ENCODE results near the gene SMIM41.
A peak's percentile ranks its signal among the peaks of the same experiment; 100 is the strongest.
"Not testable (repeated sequence)": the region's sequence is repeated elsewhere in the genome, so short reads cannot be mapped to it uniquely, and the experiment has no call there.

SMIM41 gene

GRCh38 chr12:52085682-52086180 lies 6.2 kb downstream of the SMIM41 start:
- no peak for DNase-seq

DNA sequence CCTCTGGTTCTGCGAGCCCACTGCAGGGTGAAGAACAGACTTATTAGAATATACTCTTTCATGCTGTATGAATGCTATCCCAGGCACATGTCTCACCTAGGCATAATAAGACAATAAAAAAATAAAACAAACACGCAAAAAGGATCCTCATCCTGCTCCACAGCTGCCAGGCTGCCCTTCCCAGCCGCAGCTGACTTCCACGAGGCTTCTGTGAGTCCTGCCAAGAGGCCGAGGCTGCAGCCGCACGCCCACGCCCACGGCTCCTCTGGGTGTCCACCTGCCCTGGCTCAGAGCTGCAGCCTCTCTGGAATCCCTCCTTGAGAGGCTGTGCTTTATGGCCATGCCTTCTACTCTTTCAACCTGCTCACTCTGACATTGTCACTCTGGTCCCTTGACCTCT lies 6.9 kb downstream of the SMIM41 start:
- DNase-seq: no peak

DNA sequence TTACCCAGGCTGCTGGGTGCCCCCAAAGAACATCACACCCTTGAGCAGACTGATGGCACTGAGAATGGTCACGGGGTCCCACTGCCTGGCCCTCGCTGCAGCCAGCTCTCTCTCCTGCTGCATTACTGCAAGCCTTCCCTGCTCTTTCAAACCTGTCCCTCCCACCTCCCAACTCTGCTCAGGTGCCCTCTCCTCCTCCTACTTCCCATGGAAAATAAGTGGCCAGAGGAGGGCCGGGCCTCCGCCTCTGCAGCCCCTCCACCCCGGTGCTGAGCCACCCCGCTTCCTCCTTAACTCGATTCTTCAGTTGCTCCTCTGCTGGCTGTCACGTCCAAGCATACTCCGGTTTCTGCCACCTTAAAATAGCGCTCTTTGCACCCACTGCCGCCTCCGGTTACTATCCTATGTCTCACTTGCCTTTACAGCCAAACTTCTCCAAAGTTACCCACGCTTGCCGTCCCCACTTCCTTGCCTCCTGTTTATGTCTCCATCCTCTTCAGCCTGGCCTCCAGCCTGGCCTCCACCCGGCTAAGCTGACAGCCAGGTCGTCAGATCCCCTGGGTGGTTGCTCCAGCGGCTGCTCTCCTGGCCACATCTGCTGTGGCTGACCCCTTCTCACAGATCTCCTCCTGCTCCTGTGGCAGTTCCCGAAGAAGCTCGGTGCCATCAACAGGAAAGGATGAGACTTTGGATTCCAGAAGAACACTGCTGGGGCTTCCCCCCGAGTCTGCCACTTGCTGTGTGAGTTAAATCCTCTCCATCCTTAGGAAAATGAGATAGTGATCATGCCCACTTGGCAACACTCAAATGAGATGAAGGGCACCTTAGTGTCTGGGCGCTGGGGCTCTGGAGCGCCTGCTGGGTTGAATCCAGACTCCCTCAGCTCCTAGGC lies 7.7 kb downstream of the SMIM41 start:
- no peak for DNase-seq

DNA sequence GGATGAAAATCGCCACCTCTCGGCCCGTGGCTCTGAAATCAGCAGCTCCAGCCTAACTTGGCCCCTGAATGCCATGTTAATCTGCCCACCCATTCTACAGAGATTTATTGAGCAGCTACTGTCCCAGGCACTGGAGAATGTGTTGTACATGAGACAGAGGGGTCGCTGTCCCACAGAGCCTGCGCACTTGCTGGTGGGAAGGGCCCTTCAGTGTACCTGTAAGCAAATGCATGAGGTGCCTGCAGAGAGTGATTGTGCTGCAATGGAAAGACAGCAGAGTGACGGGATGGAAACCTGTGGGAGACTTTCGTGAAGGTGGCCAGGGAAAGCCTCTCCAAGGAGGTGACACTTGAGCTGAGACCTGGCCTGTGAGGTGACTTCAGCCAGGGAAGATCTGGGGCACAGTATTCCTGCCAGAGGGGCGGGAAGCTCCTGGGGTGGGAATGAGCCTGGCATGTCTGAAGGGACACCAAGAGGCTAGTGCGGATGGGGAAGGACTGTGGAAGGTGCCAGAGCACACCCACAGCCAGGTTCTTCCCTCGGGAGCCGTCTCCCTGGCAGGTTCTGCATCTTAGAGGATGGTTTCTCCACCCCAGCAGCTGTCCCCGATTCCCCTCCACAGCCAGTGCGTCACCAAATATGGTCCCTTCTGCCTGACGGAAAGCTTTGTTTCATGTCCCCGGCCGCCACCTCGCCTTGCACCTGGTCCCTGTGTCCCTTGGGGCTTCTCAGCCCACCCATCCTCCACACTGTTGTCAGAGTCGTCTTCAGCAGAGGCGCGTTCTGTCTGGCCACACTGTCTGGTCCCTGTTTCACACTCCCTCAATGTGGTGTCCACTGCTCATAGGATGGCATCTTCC lies 8.7 kb downstream of the SMIM41 start:
- DNase-seq: peak; percentile 90

DNA sequence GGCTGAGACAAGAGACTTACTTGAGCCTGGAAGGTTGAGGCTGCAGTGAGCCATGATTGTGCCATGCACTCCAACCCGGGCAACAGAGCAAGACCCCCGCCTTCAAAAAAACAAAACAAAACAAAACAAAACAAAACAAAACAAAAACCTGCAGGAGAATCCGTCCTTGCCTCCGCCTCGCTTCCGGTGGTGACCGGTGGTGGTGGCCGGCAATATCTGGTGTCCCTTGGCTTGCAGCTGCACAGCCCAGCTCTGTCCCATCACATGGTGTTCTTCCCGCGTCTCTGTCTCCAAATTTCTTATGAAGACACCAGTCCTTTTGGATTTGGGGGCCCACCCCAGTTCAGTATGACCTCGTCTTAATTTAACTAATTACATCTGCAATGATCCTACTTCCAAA lies 10.0 kb downstream of the SMIM41 start:
- DNase-seq: no peak

- DNase-seq: no peak
Measured at GRCh38 chr12:52090291-52090690, 10.8 kb downstream of the SMIM41 start.

DNA sequence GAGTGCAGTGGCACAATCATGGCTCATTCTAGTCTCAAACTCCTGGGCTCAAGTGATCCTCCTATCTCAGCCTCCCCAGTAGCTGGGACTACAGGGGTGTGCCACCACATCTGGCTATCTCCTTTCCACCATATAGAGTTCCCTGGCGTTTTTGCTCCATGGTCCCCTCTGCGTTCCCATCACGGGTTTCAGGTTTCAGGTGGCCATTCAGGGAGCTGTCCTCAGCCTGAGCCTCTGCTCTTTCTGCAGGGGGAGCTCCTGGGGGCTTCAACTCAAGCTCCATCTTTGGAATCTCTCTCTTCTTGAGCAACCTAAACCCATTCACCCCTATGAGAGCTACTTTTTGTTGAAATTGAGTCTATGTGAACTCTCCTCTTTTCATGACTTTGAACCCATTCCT lies 11.6 kb downstream of the SMIM41 start:
- no peak for DNase-seq

GRCh38 chr12:52091869-52092268 lies 12.4 kb downstream of the SMIM41 start:
- no peak for DNase-seq

DNA sequence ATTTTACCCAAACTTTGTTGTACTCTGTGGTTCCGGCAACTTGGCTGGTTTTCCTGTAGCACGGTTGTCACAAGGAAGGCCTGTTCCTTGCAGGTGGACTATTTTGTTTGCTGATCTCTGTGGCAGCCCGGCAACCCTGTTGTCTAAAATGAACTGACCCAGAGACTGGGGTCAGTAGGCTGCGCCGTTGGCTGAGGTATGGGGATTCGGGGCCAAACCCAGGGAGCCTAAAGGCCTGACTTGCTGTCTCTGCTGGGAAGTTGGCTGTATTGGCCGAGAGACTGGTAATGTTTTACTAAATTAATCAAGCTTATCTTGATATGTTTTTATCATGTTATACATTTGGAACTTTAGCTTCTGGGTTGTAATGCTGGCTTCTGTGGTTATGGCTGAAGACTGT lies 13.8 kb downstream of the SMIM41 start:
- no peak for DNase-seq

DNA sequence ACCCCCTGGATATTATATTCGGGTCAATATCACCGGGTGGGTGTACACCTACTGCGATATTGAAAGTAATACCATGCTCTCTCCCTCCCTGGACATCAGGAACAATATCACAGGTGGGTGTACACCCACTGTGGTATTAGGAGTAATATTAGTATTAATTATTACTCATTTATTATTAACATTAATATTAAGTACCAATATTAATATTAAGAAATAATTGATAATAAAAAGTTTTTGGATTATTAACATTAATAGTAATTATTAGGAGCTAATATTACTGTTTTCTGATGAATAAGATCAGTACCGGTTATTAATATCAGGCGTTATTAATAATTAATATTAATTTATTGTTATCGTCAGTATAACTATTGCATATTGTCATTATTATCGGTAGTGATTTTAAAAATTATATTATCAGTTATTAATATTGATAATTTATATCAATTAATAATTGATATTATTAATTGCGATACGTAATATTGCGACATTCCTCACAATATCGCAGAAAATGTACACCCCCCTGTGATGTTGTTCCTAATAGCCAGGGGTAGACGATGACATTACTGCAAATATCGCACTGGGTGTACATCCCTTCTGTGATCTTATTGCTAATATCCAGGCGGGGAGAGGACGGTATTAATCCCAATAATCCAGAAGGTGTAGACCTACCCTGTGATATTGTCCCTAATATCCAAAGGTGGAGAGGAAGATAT lies 17.0 kb downstream of the SMIM41 start:
- no peak for DNase-seq

DNA sequence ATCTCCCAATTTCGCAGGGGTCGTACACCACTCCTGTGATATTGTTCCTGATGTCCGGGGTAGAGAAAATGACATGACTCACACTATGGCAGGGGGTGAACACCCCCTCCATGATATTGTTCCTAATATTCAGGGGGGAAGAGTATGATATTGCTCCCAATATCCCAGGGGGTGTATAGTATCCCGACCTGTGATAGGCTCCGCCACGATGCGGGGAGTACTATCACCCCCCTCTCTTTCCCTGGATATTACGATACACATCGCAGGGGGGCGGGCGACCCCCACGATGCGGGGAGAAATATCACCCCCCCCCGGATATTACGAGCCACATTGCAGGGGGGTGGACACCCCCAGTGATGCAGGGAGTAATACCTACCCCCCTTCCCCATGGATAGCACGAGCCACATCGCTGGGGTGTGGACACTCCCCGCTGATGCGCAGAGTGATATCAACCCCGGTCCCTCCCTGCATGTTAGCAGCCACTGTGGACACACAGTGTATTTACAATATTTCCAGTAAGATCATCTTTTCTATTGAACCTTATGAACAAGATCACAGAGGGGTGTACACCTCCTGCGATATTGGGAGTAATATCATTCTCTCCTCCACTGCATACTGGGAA lies 17.7 kb downstream of the SMIM41 start:
- DNase-seq: no peak

- not testable (repeated sequence) for DNase-seq
Measured at GRCh38 chr12:52104431-52105089, 25.1 kb downstream of the SMIM41 start.

GRCh38 chr12:52116222-52117125 lies 37.0 kb downstream of the SMIM41 start:
- not testable (repeated sequence) for DNase-seq

GRCh38 chr12:52117806-52118475 lies 38.4 kb downstream of the SMIM41 start:
- DNase-seq: not testable (repeated sequence)

DNA sequence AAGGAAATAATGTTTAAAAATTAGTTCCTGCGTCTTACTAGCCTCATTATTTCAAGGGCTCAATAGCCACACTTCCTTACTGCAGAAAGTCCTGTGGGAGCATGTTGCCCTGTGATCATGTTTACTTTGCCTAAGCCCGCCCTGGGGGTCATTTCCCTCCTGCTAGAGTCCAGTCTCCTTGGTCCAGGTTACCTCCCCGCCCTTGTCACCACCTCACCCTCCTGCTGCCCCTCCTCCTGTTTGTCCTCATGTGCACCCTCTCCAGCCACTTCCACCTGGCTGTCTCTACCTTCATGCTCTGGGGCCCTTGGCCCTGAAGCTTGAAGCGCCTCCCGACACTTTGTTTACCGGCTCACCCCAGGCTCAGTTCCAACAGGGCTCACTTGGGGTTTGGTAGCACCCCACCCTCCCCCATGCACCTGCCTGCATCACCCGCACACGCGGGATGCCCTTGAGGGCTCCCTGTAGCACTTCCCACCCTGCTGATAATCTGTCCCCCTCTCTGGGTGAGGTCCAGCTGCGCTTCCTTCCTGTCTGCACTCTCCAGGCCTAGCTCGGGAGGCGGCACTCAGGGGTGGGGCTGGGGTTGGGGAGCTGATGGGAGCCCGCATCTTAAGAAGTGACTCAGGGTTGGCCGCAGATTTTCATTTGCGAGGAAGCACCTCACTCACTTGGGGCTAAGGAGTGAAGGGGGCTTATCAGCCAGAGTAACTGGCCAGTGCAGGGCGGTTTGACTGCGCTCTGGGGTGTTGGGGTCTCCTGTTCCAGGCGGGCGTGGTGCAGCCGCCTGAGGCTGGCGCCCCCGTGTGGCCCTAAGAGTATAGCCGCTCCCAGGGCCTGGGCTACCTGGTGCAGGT lies 40.1 kb downstream of the SMIM41 start:
- peak; percentile 40 for DNase-seq

GRCh38 chr12:52120951-52121823 lies 41.7 kb downstream of the SMIM41 start:
- no peak for DNase-seq

- peak; percentile 67 for DNase-seq
Measured at GRCh38 chr12:52121824-52122539, 42.5 kb downstream of the SMIM41 start.

DNA sequence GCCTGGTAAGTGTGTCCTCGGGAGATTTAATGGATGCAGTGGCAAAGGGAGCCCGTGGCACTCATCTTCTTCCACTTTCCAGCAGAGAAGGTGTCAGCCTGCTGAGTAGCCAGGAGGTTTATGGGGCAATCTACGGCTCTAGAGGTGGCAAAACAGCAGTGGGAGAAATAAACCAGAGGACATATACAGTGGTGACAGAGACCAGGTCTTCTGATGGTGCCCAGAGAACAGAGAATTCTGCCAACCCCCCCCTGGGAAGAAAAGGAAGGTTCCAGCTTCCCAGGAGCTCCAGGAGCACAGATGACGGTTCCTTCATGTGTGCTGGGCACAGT lies 43.0 kb downstream of the SMIM41 start:
- DNase-seq: no peak

Data from NCI-H1436 (cell line).